Activated CD8-positive, alpha-beta memory T cell treated with anti-CD3 and anti-CD28 coated beads for 4 hours (primary cell): ENCODE results near the gene CNTNAP2.
"Not testable (repeated sequence)": the region's sequence is repeated elsewhere in the genome, so short reads cannot be mapped to it uniquely, and the experiment has no call there.

Experiments
- DNase-seq, 2 donors: peaks; one replicate each; pipeline ENCODE4 v3.0.0-alpha.2; 2020; ENCODE audit warnings: low read depth in 2 of 2

The CNTNAP2 gene

DNA sequence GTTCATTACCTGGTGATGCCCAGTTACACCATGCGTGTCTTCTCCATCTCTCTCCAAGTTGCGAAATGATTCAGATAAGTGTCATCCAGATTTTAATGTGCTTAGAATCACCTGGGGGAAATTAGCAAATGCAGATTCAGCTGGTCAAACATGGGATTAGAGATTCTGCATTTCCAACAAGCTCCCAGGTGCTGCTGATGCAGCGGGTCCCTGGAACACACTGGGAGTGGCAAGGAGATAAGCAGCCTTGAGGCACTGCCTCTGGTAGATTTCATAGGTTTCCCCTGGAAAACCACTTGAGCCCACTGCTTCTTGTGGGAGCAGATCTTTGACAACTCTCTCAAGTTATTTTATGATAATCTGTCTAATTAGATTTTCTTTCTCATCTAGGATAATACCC lies 2278.0 kb downstream of the CNTNAP2 start:
- no peak for DNase-seq

- no peak for DNase-seq
Observed at GRCh38 chr7:148395352-148395811, 2278.8 kb downstream of the CNTNAP2 start.

GRCh38 chr7:148395990-148396716 lies 2279.6 kb downstream of the CNTNAP2 start:
- no peak for DNase-seq

DNA sequence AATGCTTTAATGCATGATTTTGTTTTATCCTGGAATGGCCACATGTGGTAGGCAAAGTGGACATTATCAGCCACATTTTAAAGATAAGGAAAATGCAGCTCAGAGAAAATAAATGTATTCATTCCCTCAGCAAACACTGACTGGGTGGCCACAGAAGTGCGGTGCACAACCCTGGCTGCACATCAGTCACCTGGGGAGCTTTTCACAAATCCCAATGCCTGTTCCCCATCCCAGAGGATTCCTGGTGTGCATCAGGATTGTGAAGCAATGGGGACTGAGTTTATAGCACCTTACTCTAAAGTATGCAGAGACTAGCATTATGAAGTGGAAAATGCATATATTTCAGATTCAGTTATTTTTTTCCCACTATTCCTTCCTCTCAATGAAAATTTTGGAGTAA lies 2280.5 kb downstream of the CNTNAP2 start:
- no peak for DNase-seq

DNA sequence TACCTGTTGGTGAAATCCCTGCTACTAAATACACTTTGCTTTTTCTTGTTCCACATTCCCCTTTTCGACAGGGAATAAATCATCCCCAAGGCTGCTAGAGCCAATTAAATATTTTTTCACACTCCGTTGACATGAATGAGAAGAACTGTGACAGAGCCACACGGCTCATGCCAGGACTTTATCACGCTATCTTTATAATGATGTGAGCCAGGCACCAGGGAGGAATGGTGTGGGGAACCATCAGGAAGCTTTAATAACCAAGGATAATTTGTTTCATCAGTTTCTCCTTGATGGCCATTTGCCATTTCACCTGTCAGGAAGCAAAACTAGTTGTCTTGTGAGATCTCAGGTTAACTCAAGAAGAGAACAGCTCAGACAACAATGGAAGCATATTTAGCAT lies 2280.9 kb downstream of the CNTNAP2 start:
- DNase-seq = no peak

GRCh38 chr7:148397985-148398384 lies 2281.4 kb downstream of the CNTNAP2 start:
- no peak for DNase-seq

GRCh38 chr7:148398844-148399365 lies 2282.3 kb downstream of the CNTNAP2 start:
- no peak for DNase-seq

DNA sequence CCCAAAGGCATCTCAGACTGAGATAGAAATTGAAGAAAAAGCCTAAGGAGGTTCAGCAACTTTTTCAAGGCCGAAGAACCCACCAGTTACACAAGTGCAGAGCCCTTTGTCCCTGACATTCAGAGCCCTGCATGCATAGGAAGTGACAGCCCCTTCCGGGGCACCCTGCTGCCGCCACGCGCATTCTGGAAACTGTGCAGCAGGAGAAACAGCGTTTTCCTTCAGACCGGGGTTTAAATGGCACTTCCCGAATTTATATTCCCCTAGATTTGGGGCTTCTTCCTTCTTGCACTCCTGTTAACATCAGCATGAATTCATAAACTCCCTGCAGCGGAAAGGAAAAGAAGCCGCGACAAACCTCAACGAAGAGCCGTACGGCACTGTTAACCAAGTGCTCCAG lies 2283.5 kb downstream of the CNTNAP2 start:
- no peak for DNase-seq

DNA sequence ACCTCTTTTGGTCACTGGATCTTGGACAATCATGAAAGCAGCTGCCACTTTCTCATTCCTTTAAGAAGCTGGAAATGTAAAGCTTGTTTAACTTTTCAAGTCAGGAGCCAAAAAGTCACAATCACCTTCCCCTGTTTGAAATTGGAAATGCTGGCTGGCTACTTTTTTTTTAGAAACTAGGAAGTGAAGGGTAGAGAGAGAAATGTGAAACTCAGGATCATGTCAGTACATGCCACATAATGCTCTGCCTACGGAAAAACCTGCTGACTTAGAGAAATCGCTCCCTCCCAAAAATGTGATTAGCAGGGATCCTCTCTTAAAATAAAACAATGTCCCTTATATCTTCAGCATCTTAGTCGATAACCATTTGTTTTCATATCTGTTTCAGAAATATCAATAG lies 2285.6 kb downstream of the CNTNAP2 start:
- no peak for DNase-seq

GRCh38 chr7:148403466-148403993 lies 2286.9 kb downstream of the CNTNAP2 start:
- no peak for DNase-seq

DNA sequence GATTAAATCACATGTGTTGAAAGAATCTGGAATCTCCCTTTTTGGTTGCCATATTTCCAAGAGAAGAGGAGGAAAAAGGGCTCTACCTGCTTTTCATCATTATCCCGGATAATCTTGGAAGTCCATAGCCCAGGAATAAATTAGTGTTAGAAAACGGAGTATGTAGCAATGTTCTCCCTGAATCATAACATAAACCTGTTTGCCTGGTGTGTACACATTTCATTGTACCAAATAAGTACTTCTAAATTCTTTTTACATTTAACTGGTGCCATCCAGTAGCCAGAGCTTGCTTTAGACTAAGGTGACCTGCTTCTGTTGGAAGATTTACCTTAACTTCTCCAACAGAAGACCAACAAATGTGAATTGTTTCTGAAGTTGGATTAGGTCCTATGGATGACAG lies 2291.7 kb downstream of the CNTNAP2 start:
- DNase-seq = no peak

DNA sequence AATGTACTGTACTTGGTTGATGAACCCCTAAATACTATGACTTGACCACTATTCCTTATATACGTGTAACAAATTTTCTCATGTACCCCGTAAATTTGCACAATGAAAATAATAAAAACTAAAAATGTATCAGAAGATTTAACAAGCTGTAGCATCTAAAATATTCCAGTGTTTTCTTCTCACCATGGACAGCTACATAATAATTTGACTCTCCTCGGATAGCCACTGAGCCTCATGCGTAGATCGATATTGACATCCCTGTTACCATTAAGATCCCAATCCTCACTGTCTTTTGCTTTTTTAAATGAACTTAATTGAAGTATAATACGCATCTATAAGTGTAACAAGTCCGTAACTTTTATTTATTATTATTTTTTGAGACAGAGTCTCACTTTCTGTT lies 2294.3 kb downstream of the CNTNAP2 start:
- no peak for DNase-seq

- no peak for DNase-seq
Observed at GRCh38 chr7:148412691-148413090, 2296.1 kb downstream of the CNTNAP2 start.

GRCh38 chr7:148419856-148420832 lies 2303.5 kb downstream of the CNTNAP2 start:
- no peak for DNase-seq

DNA sequence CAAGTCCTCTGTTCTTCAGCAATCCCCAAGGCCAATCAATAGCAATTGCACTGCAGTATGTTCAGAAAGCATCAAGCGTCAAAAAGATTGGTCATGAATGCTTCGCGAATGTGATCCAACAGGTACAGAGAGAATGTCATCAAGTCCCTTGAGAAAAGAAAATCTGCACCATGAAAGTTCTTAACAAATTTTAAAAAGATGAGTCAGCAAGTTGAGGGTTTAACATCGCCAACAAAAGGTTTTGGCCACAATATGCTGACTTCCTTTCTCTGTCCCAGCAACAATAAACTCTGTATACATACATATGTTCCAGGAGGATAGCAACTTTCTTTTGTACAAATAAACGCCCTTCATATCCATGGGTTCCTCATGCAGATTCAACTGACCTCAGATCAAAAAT lies 2305.4 kb downstream of the CNTNAP2 start:
- no peak for DNase-seq

- DNase-seq = not testable (repeated sequence)
Observed at GRCh38 chr7:148426393-148426792, 2309.8 kb downstream of the CNTNAP2 start.

DNA sequence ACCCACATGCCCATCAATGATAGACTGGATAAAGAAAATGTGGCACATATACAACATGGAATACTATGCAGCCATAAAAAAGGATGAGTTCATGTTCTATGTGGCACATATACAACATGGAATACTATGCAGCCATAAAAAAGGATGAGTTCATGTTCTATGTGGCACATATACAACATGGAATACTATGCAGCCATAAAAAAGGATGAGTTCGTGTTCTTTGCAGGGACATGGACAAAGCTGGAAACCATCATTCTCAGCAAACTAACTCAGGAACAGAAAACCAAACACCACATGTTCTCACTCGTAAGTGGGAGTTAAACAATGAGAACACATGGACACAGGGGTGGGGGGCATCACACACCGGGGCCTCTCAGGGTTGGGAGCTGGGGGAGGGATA lies 2314.1 kb downstream of the CNTNAP2 start:
- not testable (repeated sequence) for DNase-seq

- no peak for DNase-seq
Observed at GRCh38 chr7:148433521-148434180, 2317.1 kb downstream of the CNTNAP2 start.

- DNase-seq = no peak
Observed at GRCh38 chr7:148434181-148434757, 2317.7 kb downstream of the CNTNAP2 start.

DNA sequence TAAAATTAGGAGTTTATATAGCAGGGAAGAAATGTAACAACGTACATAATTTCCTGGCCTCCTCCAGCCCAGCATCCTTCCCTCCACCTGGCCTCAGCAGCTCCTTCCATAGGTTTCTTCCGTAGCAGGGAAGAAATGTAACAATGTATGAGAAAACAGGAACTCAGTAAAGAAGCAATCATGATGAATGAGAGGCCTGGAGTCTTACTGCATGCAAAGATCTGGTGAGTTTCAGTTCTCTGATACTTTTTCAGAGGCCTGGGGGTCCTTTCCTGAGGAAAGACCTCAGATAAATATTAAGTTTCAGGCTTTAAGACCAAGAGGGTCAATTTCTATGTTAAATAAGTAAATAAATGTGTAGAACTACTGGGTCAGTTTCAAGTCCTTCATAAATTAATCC lies 2318.3 kb downstream of the CNTNAP2 start:
- no peak for DNase-seq

DNA sequence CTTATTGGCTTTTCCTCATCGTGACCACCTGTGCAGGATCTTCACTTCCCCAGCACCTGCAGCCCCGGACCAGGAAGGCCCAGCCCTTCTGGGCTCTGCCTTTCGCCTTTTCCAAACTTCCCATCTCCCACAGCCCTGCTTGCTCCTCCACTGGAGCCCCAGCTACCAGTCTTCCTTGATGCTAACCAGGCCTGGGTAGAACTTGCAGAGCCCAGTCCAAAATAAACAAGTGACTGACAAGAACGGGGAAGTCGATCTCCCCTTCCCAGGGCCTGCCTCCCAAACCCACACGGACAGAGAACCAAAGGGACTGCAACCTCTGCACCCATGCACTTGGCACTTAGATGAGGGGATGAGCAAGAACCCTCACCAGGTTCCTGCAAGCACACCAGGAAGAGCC lies 2319.1 kb downstream of the CNTNAP2 start:
- no peak for DNase-seq
